H9 (cell line): ENCODE measurements around the gene HACE1. TPM values are rescaled to one million over a fixed set of nuclear protein-coding genes. Genes with fewer than 3 reads are reported as not detected.

Source experiments
- DNase-seq: peaks from one replicate; pipeline ENCODE4 v3.0.0-alpha.2; 2017
- H2AFZ ChIP-seq: one replicate; pipeline ENCODE4 v1.6.1; 2013; ENCODE audit warnings: mild to moderate bottlenecking, low read length, control low read depth, moderate library complexity
- H2AK5ac ChIP-seq: 2 replicates; pipeline ENCODE4 v1.6.1; 2013; ENCODE audit warnings: low read length, control low read depth, mixed read lengths; ENCODE audit not compliant: insufficient read length
- H2BK120ac ChIP-seq: one replicate; pipeline ENCODE4 v1.6.1; 2013; ENCODE audit warnings: low read depth, mild to moderate bottlenecking, low read length, control low read depth, inconsistent platforms; ENCODE audit not compliant: poor library complexity, severe bottlenecking
- H2BK12ac ChIP-seq: 2 replicates; pipeline ENCODE4 v1.6.1; 2013; ENCODE audit warnings: low read length, control low read depth, mixed read lengths, low read depth; ENCODE audit not compliant: insufficient read length
- H2BK15ac ChIP-seq: 2 replicates; pipeline ENCODE4 v1.6.1; 2013; ENCODE audit warnings: low read depth, low read length, control low read depth
- H2BK20ac ChIP-seq: one replicate; pipeline ENCODE4 v1.6.1; 2013; ENCODE audit warnings: low read depth, mild to moderate bottlenecking, low read length, control low read depth, inconsistent platforms; ENCODE audit not compliant: poor library complexity, severe bottlenecking
- H2BK5ac ChIP-seq: 2 replicates; pipeline ENCODE4 v1.6.1; 2013; ENCODE audit warnings: low read length, control low read depth, mixed read lengths; ENCODE audit not compliant: insufficient read length
- H3K14ac ChIP-seq: 2 replicates; pipeline ENCODE4 v1.6.1; 2013; ENCODE audit warnings: low read length, control low read depth; ENCODE audit not compliant: insufficient read depth
- H3K18ac ChIP-seq: 2 replicates; pipeline ENCODE4 v1.6.1; 2013; ENCODE audit warnings: low read depth, mild to moderate bottlenecking, mixed read lengths, low read length, control low read depth; ENCODE audit not compliant: insufficient read length
- H3K23ac ChIP-seq: 2 replicates; pipeline ENCODE4 v1.6.1; 2013; ENCODE audit warnings: low read length, control low read depth, mixed read lengths, low read depth; ENCODE audit not compliant: insufficient read length
- H3K23me2 ChIP-seq: 2 replicates; pipeline ENCODE4 v1.6.1; 2013; ENCODE audit warnings: low read depth, mild to moderate bottlenecking, mixed read lengths, low read length, control low read depth; ENCODE audit not compliant: insufficient read length, poor library complexity, severe bottlenecking
- H3K27ac ChIP-seq: 2 replicates; pipeline ENCODE4 v1.5.1; 2013; ENCODE audit warnings: low read length, control low read depth, mixed read lengths, low read depth; ENCODE audit not compliant: insufficient read length
- H3K27me3 ChIP-seq: 2 replicates; pipeline ENCODE4 v1.6.1; 2013; ENCODE audit warnings: low read length, control low read depth, inconsistent platforms; ENCODE audit not compliant: insufficient read depth
- H3K4ac ChIP-seq: 2 replicates; pipeline ENCODE4 v1.6.1; 2013; ENCODE audit warnings: low read depth, mild to moderate bottlenecking, control low read depth, inconsistent platforms, low read length, moderate library complexity
- H3K4me1 ChIP-seq: 2 replicates; pipeline ENCODE4 v1.6.1; 2013; ENCODE audit warnings: low read length, control low read depth, inconsistent platforms; ENCODE audit not compliant: insufficient read depth
- H3K4me2 ChIP-seq: 2 replicates; pipeline ENCODE4 v1.6.1; 2013; ENCODE audit warnings: low read length, control low read depth, mixed read lengths; ENCODE audit not compliant: insufficient read length, insufficient read depth
- H3K56ac ChIP-seq: 2 replicates; pipeline ENCODE4 v1.6.1; 2013; ENCODE audit warnings: low read depth, mild to moderate bottlenecking, mixed read lengths, low read length, control low read depth; ENCODE audit not compliant: insufficient read length
- H3K79me1 ChIP-seq: 2 replicates; pipeline ENCODE4 v1.6.1; 2013; ENCODE audit warnings: low read depth, mild to moderate bottlenecking, moderate library complexity, low read length, control low read depth, inconsistent platforms; ENCODE audit not compliant: insufficient read depth, poor library complexity, severe bottlenecking
- H3K79me2 ChIP-seq: 2 replicates; pipeline ENCODE4 v1.6.1; 2013; ENCODE audit warnings: low read length, control low read depth, inconsistent platforms; ENCODE audit not compliant: insufficient read depth
- H3K9ac ChIP-seq: 2 replicates; pipeline ENCODE4 v1.6.1; 2013; ENCODE audit warnings: low read length, control low read depth, mixed read lengths; ENCODE audit not compliant: insufficient read length; ENCODE audit errors: extremely low read depth
- H3K9me3 ChIP-seq: one replicate; pipeline ENCODE4 v1.6.1; 2013; ENCODE audit warnings: low read depth, low read length, inconsistent platforms; ENCODE audit not compliant: control insufficient read depth
- H3T11ph ChIP-seq: one replicate; pipeline ENCODE4 v1.6.1; 2013; ENCODE audit warnings: mild to moderate bottlenecking, low read length, control low read depth, inconsistent platforms
- H4K20me1 ChIP-seq: one replicate; pipeline ENCODE4 v1.6.1; 2013; ENCODE audit not compliant: control insufficient read depth, insufficient read length, insufficient read depth
- H4K5ac ChIP-seq: 2 replicates; pipeline ENCODE4 v1.6.1; 2013; ENCODE audit warnings: low read depth, mild to moderate bottlenecking, mixed read lengths, low read length, control low read depth; ENCODE audit not compliant: insufficient read length
- H4K8ac ChIP-seq: replicated peaks from 2 replicates; pipeline ENCODE4 v1.6.1; 2013; ENCODE audit warnings: low read length, control low read depth, mixed read lengths, low read depth; ENCODE audit not compliant: insufficient read length
- H4K91ac ChIP-seq: 2 replicates; pipeline ENCODE4 v1.6.1; 2013; ENCODE audit warnings: low read depth, mild to moderate bottlenecking, moderate library complexity, mixed read lengths, low read length, control low read depth; ENCODE audit not compliant: insufficient read length
- H3K27ac Mint-ChIP-seq, 3 experiments: 2 replicates in 2 of 3; 3 replicates in 1 of 3; pipeline ENCODE4 v1.8.0; 2020 to 2021; ENCODE audit warnings: mixed read lengths in 3 of 3, mild to moderate bottlenecking in 1 of 3, moderate library complexity in 1 of 3
- H3K27me3 Mint-ChIP-seq: 2 replicates; pipeline ENCODE4 v1.8.0; 2021; ENCODE audit warnings: low read depth, mild to moderate bottlenecking, moderate library complexity, mixed read lengths
- H3K36me3 Mint-ChIP-seq, 3 experiments: 2 replicates in 2 of 3; 3 replicates in 1 of 3; pipeline ENCODE4 v1.8.0; 2020 to 2021; ENCODE audit warnings: low read depth in 3 of 3, mixed read lengths in 3 of 3; ENCODE audit not compliant: insufficient read depth in 1 of 3
- H3K4me1 Mint-ChIP-seq, 2 experiments: 2 replicates each; pipeline ENCODE4 v1.8.0; 2020; ENCODE audit warnings: mixed read lengths in 2 of 2
- H3K4me3 Mint-ChIP-seq, 2 experiments: 2 replicates in 1 of 2; 3 replicates in 1 of 2; pipeline ENCODE4 v1.8.0; 2020 to 2021; ENCODE audit warnings: mild to moderate bottlenecking in 2 of 2, mixed read lengths in 2 of 2, moderate library complexity in 1 of 2
- H3K9me3 Mint-ChIP-seq, 2 experiments: 2 replicates in 1 of 2; 3 replicates in 1 of 2; pipeline ENCODE4 v1.8.0; 2020; ENCODE audit warnings: mild to moderate bottlenecking in 2 of 2, mixed read lengths in 2 of 2, moderate library complexity in 1 of 2
- WGBS: extraction: QIAGEN DNeasy Blood & Tissue Kit; methylation state at CpG from one replicate; pipeline ENCODE4 v1.1.7; 2013; ENCODE audit warnings: missing lambda C conversion rate, low lambda C conversion rate, mixed read lengths; ENCODE audit not compliant: insufficient read length; ENCODE audit errors: extremely low coverage; 5-methylcytosine and 5-hydroxymethylcytosine counted together
- total RNA-seq: library from RNA; stranded (reverse); gene quantifications from 2 replicates; pipeline ENCODE4 v1.2.1, GENCODE V29; 2021
- TF ChIP-seq, protein P1 (sequence below): fragments of 200-600 bp; sonication (generic); conservative IDR thresholded peaks from 3 replicates; pipeline ENCODE4 v1.8.0; 2021; ENCODE audit warnings: antibody characterized with exemption, mild to moderate bottlenecking

Gene HACE1
- total RNA-seq, 1 experiment from 2014 or later, result 18.0 TPM

DNA sequence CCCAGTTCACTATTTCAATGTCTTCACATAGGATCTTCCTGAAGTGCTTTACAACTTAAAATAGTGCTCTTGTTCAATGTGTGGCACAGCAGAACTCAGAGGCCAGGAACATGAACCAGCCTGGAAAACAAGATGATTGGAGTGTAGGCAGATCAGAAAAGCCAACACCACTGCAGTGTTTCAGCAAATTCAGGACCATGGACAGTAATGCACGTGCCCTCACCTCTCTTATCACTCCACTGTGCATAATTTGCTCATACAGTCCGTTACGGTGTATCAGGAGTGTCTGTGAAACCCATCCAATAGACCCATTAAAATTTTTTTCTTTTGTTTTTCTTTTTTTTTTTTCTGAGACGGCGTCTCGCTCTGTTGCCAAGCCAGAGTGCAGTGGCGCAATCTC lies 27.6 kb upstream of the HACE1 start:
- Histone ChIP-seq H3K79me2 (no peaks in the 10 kb centered on the region), H2AK5ac (no peak overlapping the region), H3K79me1 (no peaks in the 10 kb centered on the region), H3K27ac (no peak overlapping the region), H3K56ac (no peak overlapping the region), H2AFZ (no peak overlapping the region), H2BK120ac (no peak overlapping the region), H4K5ac (no peak overlapping the region), H2BK20ac (no peak overlapping the region), H3K4me1 (no peaks in the 10 kb centered on the region), H3K18ac (no peak overlapping the region), H4K8ac (no peak overlapping the region), H3K9me3 (no peaks in the 10 kb centered on the region), H2BK15ac (no peak overlapping the region), H3K9ac (no peak overlapping the region), H2BK12ac (no peak overlapping the region), H3K14ac (no peak overlapping the region), H4K20me1 (no peaks in the 10 kb centered on the region), H4K91ac (no peak overlapping the region), H2BK5ac (no peak overlapping the region), H3K4me2 (no peak overlapping the region), H3K23me2 (no peaks in the 10 kb centered on the region), H3K4ac (no peak overlapping the region), H3K27me3 (no peaks in the 10 kb centered on the region), H3K23ac (no peak overlapping the region), H3T11ph (no peak overlapping the region)
- peaks cover 3% of the 10 kb centered on the region; the same call in 1 of the 2 replicates for H3K27me3 Mint-ChIP-seq
- no peak for DNase-seq
- WGBS, result no CpG with 5 or more reads among the region's 7 CpGs
- TF ChIP-seq, protein P1, sequence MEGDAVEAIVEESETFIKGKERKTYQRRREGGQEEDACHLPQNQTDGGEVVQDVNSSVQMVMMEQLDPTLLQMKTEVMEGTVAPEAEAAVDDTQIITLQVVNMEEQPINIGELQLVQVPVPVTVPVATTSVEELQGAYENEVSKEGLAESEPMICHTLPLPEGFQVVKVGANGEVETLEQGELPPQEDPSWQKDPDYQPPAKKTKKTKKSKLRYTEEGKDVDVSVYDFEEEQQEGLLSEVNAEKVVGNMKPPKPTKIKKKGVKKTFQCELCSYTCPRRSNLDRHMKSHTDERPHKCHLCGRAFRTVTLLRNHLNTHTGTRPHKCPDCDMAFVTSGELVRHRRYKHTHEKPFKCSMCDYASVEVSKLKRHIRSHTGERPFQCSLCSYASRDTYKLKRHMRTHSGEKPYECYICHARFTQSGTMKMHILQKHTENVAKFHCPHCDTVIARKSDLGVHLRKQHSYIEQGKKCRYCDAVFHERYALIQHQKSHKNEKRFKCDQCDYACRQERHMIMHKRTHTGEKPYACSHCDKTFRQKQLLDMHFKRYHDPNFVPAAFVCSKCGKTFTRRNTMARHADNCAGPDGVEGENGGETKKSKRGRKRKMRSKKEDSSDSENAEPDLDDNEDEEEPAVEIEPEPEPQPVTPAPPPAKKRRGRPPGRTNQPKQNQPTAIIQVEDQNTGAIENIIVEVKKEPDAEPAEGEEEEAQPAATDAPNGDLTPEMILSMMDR, result no peak
- no peak overlapping the region for H3K27ac Mint-ChIP-seq
- peaks cover 12 to 15% of the 10 kb centered on the region in 2 experiments for H3K9me3 Mint-ChIP-seq
- H3K4me3 Mint-ChIP-seq, result no peak overlapping the region
- peaks cover 6 to 7% (median 7%) of the 10 kb centered on the region in 3 experiments; a peak in 6 of 7 replicates for H3K36me3 Mint-ChIP-seq
- H3K4me1 Mint-ChIP-seq, result no peaks in the 10 kb centered on the region
